Right lung (tissue), 5 donors: ENCODE measurements around the gene KCTD20. TPM values are rescaled to one million over a fixed set of nuclear protein-coding genes. Genes with fewer than 3 reads are reported as not detected.

Source experiments
- DNase-seq, 2 donors: peaks; one replicate each; pipeline ENCODE4 v3.0.0-alpha.2; 2013
- polyA plus RNA-seq, 5 donors: library from polyadenylated mRNA; unstranded; fragments of 120-200 nt; gene quantifications; one replicate each; pipeline versions ENCODE4 v1.2.1 to v1.2.3, GENCODE V29; 2013; ENCODE audit warnings: inconsistent platforms in 1 of 5, low replicate concordance in 1 of 5; ENCODE audit not compliant: insufficient read length in 5 of 5, insufficient read depth in 1 of 5

Gene KCTD20
- polyA plus RNA-seq, 5 donors: 42.5 to 57.1 (median 49.8) TPM

DNA sequence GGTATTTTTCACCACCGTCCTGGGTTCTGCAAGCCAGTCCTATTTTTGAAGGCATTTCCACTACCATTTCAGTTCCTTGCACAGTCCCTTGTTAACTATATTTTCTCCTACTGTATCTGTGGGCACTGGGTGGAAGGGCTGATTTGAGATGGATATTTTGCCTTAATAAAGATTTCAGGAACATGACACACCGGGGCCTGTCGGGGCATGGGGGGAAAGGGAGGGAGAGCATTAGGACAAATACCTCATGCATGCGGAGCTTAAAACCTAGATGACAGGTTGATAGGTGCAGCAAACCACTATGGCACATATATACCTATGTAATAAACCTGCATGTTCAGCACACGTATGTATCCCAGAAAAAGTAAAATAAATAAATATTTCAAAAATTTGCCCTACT is 82.1 kb downstream of the KCTD20 start:
- no peak for DNase-seq

DNA sequence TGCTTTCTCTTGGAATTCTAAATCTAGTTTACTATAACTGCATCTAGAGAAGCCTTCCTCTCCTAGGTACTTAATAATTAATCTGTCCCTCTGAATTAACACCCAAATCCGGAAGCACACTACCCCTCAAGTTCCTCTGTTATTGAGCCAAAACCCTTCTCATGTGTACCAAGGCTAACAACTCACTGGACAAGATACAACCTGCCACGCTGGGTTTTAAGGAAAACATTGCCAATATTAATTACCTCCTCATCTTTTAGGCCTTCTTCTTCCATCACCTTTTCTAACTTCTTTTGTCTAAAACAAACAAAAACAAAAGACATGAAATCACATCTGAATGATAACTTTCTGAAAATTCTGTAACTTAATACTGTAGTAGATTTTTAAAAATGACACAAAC is 82.5 kb downstream of the KCTD20 start:
- DNase-seq: no peak

DNA sequence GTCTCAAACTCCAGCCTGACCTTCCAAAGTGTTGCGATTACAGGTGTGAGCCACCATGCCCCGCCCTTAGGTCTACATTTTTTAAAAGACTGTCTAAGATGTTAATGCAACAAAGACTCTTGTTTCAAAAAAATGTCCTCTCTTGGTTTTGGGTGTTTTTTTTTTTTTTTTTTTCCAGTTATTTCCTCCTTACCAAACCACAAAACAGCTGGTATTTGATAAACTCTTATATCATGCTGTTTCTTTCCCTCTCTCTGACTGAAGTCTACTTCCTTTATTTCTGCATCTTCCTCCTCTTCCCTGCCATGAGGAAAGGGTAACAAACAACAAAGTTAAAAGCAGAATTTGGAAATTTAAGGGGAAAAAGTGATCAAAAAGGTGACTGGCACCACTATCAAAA is 83.3 kb downstream of the KCTD20 start:
- DNase-seq: no peak

DNA sequence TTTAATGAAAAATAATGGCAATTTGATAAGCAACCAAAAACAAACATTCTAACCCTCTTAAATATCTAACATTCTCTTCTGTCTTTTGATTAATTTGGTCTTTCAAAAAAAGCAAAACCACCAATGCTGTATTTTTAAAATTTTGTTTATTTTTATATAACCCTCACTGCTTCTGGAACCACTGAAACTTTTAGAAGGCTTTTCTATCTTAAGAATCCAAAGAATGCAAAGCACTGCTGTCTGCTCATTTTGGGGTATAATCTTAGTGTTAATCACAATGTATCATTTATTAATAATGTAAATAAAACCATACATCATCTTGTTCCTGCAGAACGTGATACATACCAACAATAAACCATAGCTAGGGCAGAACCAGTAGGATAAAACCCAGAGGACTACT is 90.5 kb downstream of the KCTD20 start:
- DNase-seq: no peak

DNA sequence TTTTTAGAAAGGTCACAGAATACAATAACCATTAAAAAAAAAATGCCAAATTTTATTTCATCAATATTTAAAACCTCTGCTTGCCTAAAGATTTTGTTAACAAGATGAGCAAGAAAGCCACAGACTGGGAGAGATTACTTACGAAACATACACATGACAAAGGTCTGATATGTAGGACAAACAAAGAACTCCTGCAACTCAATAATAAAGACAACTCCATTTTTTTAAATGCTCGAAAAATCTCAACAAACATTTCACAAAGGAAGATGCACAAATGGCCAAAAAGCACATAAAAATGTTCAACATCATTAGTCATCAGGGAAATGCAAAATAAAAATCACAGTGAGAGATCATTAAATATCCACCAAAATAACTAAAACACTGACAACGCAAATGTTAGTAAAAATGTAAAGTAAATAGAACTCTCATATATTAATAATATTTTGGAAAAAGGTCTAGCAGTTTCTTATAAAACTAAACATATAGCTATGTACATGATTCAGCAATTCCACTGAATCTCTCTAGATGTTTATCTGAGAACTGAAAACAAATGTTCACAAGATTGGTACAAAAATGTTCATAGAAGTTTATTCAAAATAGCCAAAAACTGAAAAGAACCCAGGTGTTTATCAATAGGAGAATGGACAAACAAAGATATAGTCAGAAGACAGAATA is 94.2 kb downstream of the KCTD20 start:
- no peak for DNase-seq

DNA sequence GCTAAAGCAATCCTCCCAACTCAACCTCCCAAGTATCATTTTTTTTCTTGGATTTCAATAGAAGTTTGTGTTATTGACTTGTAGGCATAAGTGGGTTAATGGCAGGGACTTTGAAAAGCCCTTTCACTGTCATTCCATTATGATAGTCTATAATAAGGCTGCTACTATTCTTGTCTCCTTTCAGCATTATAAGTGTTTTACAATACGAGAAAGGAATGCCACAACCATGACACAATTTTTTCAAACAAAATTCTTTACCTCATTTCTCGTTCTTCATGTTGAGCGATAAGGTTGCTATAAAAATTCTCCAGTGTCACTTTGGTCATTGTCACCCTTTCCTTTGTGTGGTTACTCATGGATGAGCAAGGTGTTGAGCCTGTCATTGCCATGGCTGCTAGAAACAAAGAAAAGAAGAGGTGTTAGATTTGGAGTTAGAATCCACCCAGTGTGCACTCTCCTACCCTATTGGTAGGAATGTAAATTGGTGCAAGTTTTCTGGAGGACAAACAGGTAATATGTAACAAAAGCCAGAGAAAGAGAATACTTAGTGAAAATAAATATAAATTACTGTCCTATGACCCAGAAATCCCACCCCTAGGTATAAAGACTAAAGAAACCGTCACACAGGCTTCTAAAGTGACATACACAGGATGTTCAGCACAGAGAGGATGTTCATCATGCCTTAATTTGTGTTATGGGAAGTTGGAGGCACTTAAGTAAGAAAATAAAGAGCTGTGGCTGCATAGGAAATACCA is 97.2 kb downstream of the KCTD20 start:
- DNase-seq: no peak

Other genes starting within 250 kb of the KCTD20 start
- 10 to 100 TPM; 38.8 to 47.9 (median 43.3) TPM for gene BRPF3, start 246.3 kb upstream of the KCTD20 start, polyA plus RNA-seq
- under 1 TPM in 4 of 5 donors, not detected in 1; 0.13 to 0.21 (median 0.18) TPM for gene PNPLA1, start 172.9 kb upstream of the KCTD20 start, polyA plus RNA-seq
- gene BNIP5, start 106.1 kb upstream of the KCTD20 start, polyA plus RNA-seq: not detected
- gene ETV7, start 55.3 kb upstream of the KCTD20 start, polyA plus RNA-seq: under 1 TPM in 3 of 5 donors, not detected in 2; 0.14 to 0.30 (median 0.14) TPM
- gene PXT1, start 146 bp upstream of the KCTD20 start, polyA plus RNA-seq: under 1 TPM in 1 of 5 donors, not detected in 4; 0.12 TPM
- 10 to 100 TPM; 35.1 to 45.0 (median 44.4) TPM for gene STK38, start 104.5 kb downstream of the KCTD20 start, polyA plus RNA-seq
- gene SRSF3, start 151.4 kb downstream of the KCTD20 start, polyA plus RNA-seq: 100 to 1,000 TPM; 499 to 658 (median 579) TPM
- gene CDKN1A, start 235.7 kb downstream of the KCTD20 start, polyA plus RNA-seq: 10 to 100 TPM in 1 of 5 donors, 1 to 10 TPM in 4; 3.6 to 15.9 (median 5.2) TPM